ENCODE measurements around the gene BRD7. TPM values are rescaled to one million over a fixed set of nuclear protein-coding genes. Genes with fewer than 3 reads are reported as not detected.

Gene BRD7
- total and polyA plus RNA-seq, 4 donors, result 37.7 to 90.2 (median 58.8) TPM

DNA sequence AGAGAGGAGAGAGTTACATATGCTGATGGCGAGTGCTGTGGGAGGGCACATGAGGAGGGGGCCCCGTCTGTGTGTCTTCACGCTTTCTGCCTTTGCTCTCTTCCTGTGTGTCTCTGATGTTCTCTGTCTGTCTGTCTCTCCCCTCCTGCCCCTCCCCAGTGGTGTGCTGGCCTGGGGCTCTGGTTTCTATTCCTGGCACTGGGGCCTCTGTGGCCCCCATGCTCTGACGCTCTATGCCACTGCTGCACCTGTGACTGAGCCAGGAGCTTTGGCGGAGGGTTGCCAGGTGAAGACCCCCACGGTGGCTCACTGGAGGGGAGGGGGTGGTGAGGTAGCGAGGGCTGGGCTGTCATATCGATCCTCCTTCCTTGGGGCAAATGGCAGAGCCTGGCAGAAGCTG is 24.6 kb upstream of the BRD7 start:
- Histone ChIP-seq H3K4me3 (ENCODE audit: low read length in 2 of 2) (no peak overlapping the region), H3K9me3 (ENCODE audit: control insufficient read depth, low read length) (no peaks in the 10 kb centered on the region), H3K27ac (ENCODE audit: low read depth in 1 of 2, low read length in 2 of 2) (no peak overlapping the region), H3K27me3 (ENCODE audit: control insufficient read depth in 1 of 2, insufficient read depth in 2 of 2, low read length in 1 of 2) (no peaks in the 10 kb centered on the region), H3K4me1 (ENCODE audit: control insufficient read depth in 1 of 2, insufficient read depth in 2 of 2, low read length in 2 of 2) (no peaks in the 10 kb centered on the region), H3K36me3 (ENCODE audit: control insufficient read depth in 1 of 2, insufficient read depth in 2 of 2, low read length in 1 of 2) (no peaks in the 10 kb centered on the region)
- ATAC-seq (ENCODE audit: low FRiP score), result no peak
- WGBS, 2 donors, result 78 to 81% methylated on average over 8 of the region's 8 CpGs
- no peak for DNase-seq
- intact Hi-C loops (cut with DNase I), result no loop called here

DNA sequence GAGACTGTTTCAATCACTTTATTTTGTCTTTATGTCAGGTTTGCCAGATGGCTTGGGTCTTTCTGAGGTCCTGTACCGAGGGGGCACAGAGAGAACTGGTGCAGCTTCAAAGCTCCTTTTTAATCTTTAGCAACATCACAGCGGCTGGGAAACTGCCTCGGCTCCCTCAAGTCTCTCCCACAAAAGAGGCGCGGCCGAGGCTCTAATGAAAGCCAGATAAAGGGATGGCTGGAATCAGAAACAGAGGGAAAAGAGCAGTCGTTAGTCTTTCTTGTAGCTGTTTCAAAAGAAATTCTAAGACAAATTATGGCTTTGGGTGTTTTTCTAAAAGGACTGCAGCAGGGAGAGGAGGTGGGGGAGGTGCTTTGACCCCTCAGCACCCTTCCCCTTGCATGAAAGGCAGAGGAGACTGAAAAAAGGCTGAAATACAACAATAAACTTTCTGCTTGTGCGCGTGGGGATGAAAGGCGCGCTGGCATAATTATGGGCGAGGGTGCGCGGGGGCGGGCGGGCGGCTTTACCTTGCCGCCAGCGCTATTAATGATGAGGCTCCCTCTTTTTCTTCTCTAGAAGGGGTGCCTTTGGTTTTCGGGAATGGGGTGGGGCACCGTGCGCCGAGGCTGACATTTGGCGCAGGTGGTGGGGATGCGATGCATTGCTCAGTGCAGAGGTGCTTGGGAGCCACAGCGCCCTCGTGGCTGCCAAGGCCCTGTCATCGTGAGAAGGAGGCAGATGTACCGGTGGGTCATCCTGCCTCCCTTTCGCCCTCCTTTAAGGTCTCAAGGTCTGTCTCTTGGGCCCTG is 22.3 kb upstream of the BRD7 start:
- no peak overlapping the region for H3K4me3 ChIP-seq (ENCODE audit: low read length in 2 of 2)
- no peaks in the 10 kb centered on the region for H3K27me3 ChIP-seq (ENCODE audit: control insufficient read depth in 1 of 2, insufficient read depth in 2 of 2, low read length in 1 of 2)
- H3K27ac ChIP-seq (ENCODE audit: low read depth in 1 of 2, low read length in 2 of 2), result no peak overlapping the region
- WGBS, 2 donors, result 89 to 94% methylated on average over 29 to 30 of the region's 30 CpGs
- H3K9me3 ChIP-seq (ENCODE audit: control insufficient read depth, low read length), result no peaks in the 10 kb centered on the region
- H3K36me3 ChIP-seq (ENCODE audit: control insufficient read depth in 1 of 2, insufficient read depth in 2 of 2, low read length in 1 of 2), result no peaks in the 10 kb centered on the region
- no peaks in the 10 kb centered on the region for H3K4me1 ChIP-seq (ENCODE audit: control insufficient read depth in 1 of 2, insufficient read depth in 2 of 2, low read length in 2 of 2)
- DNase-seq (no peak), ATAC-seq (ENCODE audit: low FRiP score) (no peak)
- intact Hi-C loops (cut with DNase I), result no loop called here

DNA sequence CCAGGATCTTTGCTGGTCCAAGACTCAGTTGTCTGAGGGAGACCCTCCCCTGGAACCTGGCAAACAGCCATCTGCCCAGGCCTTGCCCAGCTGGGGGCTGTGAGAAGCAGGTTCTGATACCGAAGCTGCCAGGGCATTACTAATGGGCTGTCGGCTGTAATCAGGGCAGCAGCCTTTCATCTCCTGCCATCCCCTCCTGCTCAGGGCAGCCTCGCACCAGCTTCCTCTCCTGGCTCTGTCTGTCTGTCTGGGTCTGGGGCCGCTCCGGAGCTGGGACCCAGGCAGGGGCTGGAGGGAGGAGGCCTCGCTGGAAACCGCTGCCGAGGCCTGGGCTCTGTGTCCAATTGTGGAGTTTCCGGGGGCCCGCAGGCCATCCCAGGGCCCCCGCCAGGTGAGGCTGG is 21.6 kb upstream of the BRD7 start:
- H3K4me3 ChIP-seq (ENCODE audit: low read length in 2 of 2), result no peak overlapping the region
- no peaks in the 10 kb centered on the region for H3K4me1 ChIP-seq (ENCODE audit: control insufficient read depth in 1 of 2, insufficient read depth in 2 of 2, low read length in 2 of 2)
- DNase-seq (no peak), ATAC-seq (ENCODE audit: low FRiP score) (no peak)
- WGBS, 2 donors, result 88 to 91% methylated on average over 11 of the region's 11 CpGs
- H3K27ac ChIP-seq (ENCODE audit: low read depth in 1 of 2, low read length in 2 of 2), result no peak overlapping the region
- intact Hi-C loops (cut with DNase I), result no loop called here
- no peaks in the 10 kb centered on the region for H3K36me3 ChIP-seq (ENCODE audit: control insufficient read depth in 1 of 2, insufficient read depth in 2 of 2, low read length in 1 of 2)
- H3K27me3 ChIP-seq (ENCODE audit: control insufficient read depth in 1 of 2, insufficient read depth in 2 of 2, low read length in 1 of 2), result no peaks in the 10 kb centered on the region
- no peaks in the 10 kb centered on the region for H3K9me3 ChIP-seq (ENCODE audit: control insufficient read depth, low read length)

DNA sequence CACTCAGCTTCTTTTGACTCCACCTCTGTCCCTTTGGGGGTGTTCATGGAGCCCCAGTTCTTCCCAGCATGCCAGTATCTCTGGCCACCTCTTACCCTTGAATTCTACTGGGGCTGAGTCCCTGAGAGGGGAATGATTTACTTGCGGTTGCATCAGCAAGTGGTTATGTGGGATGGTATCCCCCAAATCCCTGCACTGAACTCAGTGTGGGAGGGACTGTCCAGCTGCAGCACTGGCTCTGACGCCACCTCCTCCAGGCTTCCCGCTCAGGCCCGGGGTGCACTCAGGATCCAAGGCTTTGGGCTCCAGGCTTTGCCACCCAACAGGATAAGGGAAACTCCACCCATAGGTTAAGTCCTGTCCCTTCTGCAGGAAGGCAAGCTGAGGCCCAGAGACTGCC is 21.1 kb upstream of the BRD7 start:
- Histone ChIP-seq H3K4me3 (ENCODE audit: low read length in 2 of 2) (no peak overlapping the region), H3K36me3 (ENCODE audit: control insufficient read depth in 1 of 2, insufficient read depth in 2 of 2, low read length in 1 of 2) (no peaks in the 10 kb centered on the region), H3K27me3 (ENCODE audit: control insufficient read depth in 1 of 2, insufficient read depth in 2 of 2, low read length in 1 of 2) (no peaks in the 10 kb centered on the region), H3K9me3 (ENCODE audit: control insufficient read depth, low read length) (no peaks in the 10 kb centered on the region), H3K4me1 (ENCODE audit: control insufficient read depth in 1 of 2, insufficient read depth in 2 of 2, low read length in 2 of 2) (no peaks in the 10 kb centered on the region), H3K27ac (ENCODE audit: low read depth in 1 of 2, low read length in 2 of 2) (no peak overlapping the region)
- DNase-seq (no peak), ATAC-seq (ENCODE audit: low FRiP score) (no peak)
- intact Hi-C loops (cut with DNase I), result no loop called here
- WGBS, 2 donors, result 96 to 99% methylated on average over 4 of the region's 4 CpGs

DNA sequence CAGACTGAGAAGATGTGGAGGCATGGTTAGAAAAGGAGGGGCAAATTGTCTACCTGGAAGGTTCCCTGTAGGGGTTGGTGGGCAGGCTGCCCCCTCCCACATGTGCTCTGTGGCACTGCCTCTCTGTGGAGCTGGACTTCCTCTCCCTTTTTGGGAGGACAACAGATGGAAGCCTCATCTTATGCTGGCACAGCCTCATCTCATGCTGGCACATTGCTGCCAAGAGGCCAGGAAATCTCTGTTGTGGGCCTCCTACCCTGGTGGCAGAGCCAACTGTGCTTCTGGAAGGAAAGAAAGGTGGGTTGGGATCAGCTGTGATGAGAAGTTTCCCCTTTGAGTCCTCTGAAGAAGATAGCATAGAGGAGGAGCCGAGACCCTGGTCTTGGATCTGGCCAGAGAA is 19.7 kb upstream of the BRD7 start:
- no peaks in the 10 kb centered on the region for H3K36me3 ChIP-seq (ENCODE audit: control insufficient read depth in 1 of 2, insufficient read depth in 2 of 2, low read length in 1 of 2)
- ATAC-seq (ENCODE audit: low FRiP score), result no peak
- intact Hi-C loops (cut with DNase I), result no loop called here
- no peaks in the 10 kb centered on the region for H3K27me3 ChIP-seq (ENCODE audit: control insufficient read depth in 1 of 2, insufficient read depth in 2 of 2, low read length in 1 of 2)
- no peak overlapping the region for H3K4me3 ChIP-seq (ENCODE audit: low read length in 2 of 2)
- no peak for DNase-seq
- WGBS, 2 donors, result 91 to 92% methylated on average over 1 of the region's 1 CpG
- no peaks in the 10 kb centered on the region for H3K4me1 ChIP-seq (ENCODE audit: control insufficient read depth in 1 of 2, insufficient read depth in 2 of 2, low read length in 2 of 2)
- H3K27ac ChIP-seq (ENCODE audit: low read depth in 1 of 2, low read length in 2 of 2), result no peak overlapping the region
- no peaks in the 10 kb centered on the region for H3K9me3 ChIP-seq (ENCODE audit: control insufficient read depth, low read length)

DNA sequence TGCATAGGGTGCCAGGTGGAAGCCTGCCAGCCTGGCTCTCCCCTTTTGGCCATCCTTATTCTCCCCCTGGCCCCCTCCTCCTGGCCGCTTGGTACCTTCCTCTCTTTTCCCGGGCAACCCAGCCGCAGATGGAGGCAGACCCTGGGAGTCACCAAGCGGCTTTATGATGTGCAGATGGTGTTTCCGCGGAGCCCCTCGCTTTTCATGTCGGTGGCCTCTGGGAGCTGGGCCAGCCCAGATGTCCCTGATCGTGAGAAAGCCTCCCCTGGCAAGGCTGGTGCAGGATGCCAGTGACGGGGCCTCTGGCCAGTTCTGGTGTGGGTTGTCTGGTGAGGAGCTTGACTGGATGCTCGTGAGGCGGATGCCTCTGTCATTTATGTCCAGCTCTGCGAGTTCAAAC is 18.0 kb upstream of the BRD7 start:
- intact Hi-C loops (cut with DNase I), result no loop called here
- H3K4me1 ChIP-seq (ENCODE audit: control insufficient read depth in 1 of 2, insufficient read depth in 2 of 2, low read length in 2 of 2), result no peaks in the 10 kb centered on the region
- no peaks in the 10 kb centered on the region for H3K9me3 ChIP-seq (ENCODE audit: control insufficient read depth, low read length)
- WGBS, 2 donors, result 74 to 76% methylated on average over 13 of the region's 13 CpGs
- no peaks in the 10 kb centered on the region for H3K36me3 ChIP-seq (ENCODE audit: control insufficient read depth in 1 of 2, insufficient read depth in 2 of 2, low read length in 1 of 2)
- H3K27me3 ChIP-seq (ENCODE audit: control insufficient read depth in 1 of 2, insufficient read depth in 2 of 2, low read length in 1 of 2), result no peaks in the 10 kb centered on the region
- DNase-seq (no peak), ATAC-seq (ENCODE audit: low FRiP score) (no peak)
- H3K27ac ChIP-seq (ENCODE audit: low read depth in 1 of 2, low read length in 2 of 2), result no peak overlapping the region
- no peak overlapping the region for H3K4me3 ChIP-seq (ENCODE audit: low read length in 2 of 2)

DNA sequence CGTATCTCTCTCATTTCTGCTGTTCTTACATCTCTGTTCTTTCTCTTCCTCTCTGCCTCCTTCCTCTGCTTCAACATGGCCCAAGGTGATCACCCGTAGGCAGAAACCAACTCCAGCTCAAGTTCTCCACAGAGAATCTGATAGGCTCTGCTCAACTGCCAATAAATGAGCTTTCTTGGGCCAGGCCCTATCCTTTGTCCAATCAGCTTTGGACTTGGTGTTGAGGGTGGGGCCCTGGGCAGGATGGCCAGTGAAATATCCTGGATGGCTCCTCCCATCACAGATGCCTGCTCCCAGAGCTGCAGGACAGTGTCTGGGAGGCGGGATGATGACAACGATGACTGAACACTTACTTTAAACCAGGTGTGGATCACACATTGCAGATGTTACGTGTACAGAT is 17.4 kb upstream of the BRD7 start:
- H3K4me1 ChIP-seq (ENCODE audit: control insufficient read depth in 1 of 2, insufficient read depth in 2 of 2, low read length in 2 of 2), result no peaks in the 10 kb centered on the region
- H3K27ac ChIP-seq (ENCODE audit: low read depth in 1 of 2, low read length in 2 of 2), result no peak overlapping the region
- intact Hi-C loops (cut with DNase I), result no loop called here
- 88 to 94% methylated on average over 5 of the region's 5 CpGs for WGBS, 2 donors
- ATAC-seq (ENCODE audit: low FRiP score) (no peak), DNase-seq (no peak)
- no peaks in the 10 kb centered on the region for H3K9me3 ChIP-seq (ENCODE audit: control insufficient read depth, low read length)
- no peak overlapping the region for H3K4me3 ChIP-seq (ENCODE audit: low read length in 2 of 2)
- H3K36me3 ChIP-seq (ENCODE audit: control insufficient read depth in 1 of 2, insufficient read depth in 2 of 2, low read length in 1 of 2), result no peaks in the 10 kb centered on the region
- no peaks in the 10 kb centered on the region for H3K27me3 ChIP-seq (ENCODE audit: control insufficient read depth in 1 of 2, insufficient read depth in 2 of 2, low read length in 1 of 2)

DNA sequence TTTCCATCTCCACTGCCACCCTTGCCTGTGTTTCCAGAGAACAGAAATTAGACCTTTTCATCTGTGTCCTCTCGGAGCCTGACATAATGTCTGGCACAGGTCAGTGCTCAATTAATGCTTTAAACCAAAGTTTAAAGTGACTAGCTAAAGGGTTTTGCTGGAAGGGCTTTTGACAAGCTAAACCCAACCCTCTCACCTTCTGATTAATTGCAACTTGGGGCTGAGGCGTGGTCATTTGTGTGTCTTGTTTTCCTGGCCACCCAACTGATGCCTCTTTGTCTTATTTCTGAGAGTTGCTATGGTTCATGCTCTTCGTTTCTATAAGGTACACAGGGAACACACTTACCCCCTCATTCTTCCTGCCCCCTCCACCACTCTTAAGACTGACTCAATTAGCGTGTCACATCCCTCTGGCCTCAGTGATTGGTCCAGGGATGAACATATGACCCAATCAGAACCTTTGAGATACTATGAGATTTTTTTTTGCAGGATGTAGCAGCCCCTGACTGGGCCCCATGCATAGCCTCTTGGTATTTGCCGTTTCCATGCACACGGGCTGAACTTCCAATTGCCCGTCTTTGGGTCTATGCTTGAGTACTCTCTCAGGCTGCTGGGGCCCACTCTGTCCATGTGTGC is 15.8 kb upstream of the BRD7 start:
- 91 to 94% methylated on average over 7 of the region's 7 CpGs for WGBS, 2 donors
- H3K27ac ChIP-seq (ENCODE audit: low read depth in 1 of 2, low read length in 2 of 2), result no peak overlapping the region
- H3K9me3 ChIP-seq (ENCODE audit: control insufficient read depth, low read length), result no peaks in the 10 kb centered on the region
- H3K36me3 ChIP-seq (ENCODE audit: control insufficient read depth in 1 of 2, insufficient read depth in 2 of 2, low read length in 1 of 2), result no peaks in the 10 kb centered on the region
- H3K27me3 ChIP-seq (ENCODE audit: control insufficient read depth in 1 of 2, insufficient read depth in 2 of 2, low read length in 1 of 2), result no peaks in the 10 kb centered on the region
- intact Hi-C loops (cut with DNase I), result no loop called here
- DNase-seq, result no peak
- no peak overlapping the region for H3K4me3 ChIP-seq (ENCODE audit: low read length in 2 of 2)
- H3K4me1 ChIP-seq (ENCODE audit: control insufficient read depth in 1 of 2, insufficient read depth in 2 of 2, low read length in 2 of 2), result no peaks in the 10 kb centered on the region
- ATAC-seq (ENCODE audit: low FRiP score), result no peak
